Measurements from ENCODE around the gene POLK. TPM values are rescaled to one million over a fixed set of nuclear protein-coding genes. Genes with fewer than 3 reads are reported as not detected.
"Not testable (repeated sequence)": the region's sequence is repeated elsewhere in the genome, so short reads cannot be mapped to it uniquely, and the experiment has no call there.

Gene POLK
- total RNA-seq, 2 donors from 2014 or later = 18.8 to 33.5 TPM

- Histone ChIP-seq H3K36me3 (replicated peaks in 1 of 2; ENCODE audit: insufficient read depth in 1 of 2, low read depth in 2 of 2) (no peaks in the 10 kb centered on the region), H3K27ac (no peak overlapping the region), H3K9me3 (no peaks in the 10 kb centered on the region), H3K4me3 (no peak overlapping the region), H3K27me3 (no peaks in the 10 kb centered on the region), H3K4me1 (no peaks in the 10 kb centered on the region)
- TF ChIP-seq CTCF (IDR thresholded peaks at IDR 0.05) = no peak
- TF ChIP-seq POLR2A (IDR thresholded peaks at IDR 0.05) = no peak
- DNase-seq (no peak), ATAC-seq (no peak)
- intact Hi-C loops (cut with DNase I) = no loop called here
Measured at GRCh38 chr5:75603371-75603770, 91.7 kb downstream of the POLK start.

DNA sequence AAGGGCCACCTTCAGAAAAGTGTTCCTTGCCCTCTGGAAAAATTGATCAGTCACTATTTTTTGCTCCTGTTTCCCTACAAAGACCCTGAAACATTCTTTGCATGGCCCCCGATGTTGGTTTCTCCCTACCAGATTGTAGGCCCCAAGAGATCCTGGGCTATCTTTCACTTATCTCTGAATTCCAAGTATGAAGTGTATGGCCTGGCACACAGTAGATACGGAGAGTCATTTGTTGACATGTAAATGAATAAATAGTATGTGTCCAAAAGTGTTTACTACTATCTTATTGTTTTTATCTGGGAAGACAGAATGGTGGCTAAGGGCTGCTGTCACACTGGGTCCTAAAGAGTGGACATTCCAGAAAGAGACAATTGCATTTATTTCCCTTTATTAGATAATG, 92.1 kb downstream of the POLK start:
- no peaks in the 10 kb centered on the region for H3K4me1 ChIP-seq
- intact Hi-C loops (cut with DNase I) = no loop called here
- no peak for DNase-seq
- WGBS, 2 donors = 87 to 91% methylated on average over 2 of the region's 2 CpGs
- TF ChIP-seq CTCF (IDR thresholded peaks at IDR 0.05) (no peak), POLR2A (IDR thresholded peaks at IDR 0.05) (no peak)
- H3K27ac ChIP-seq = no peak overlapping the region
- no peaks in the 10 kb centered on the region for H3K36me3 ChIP-seq (replicated peaks in 1 of 2; ENCODE audit: insufficient read depth in 1 of 2, low read depth in 2 of 2)
- H3K27me3 ChIP-seq = no peaks in the 10 kb centered on the region
- no peaks in the 10 kb centered on the region for H3K9me3 ChIP-seq
- H3K4me3 ChIP-seq = no peak overlapping the region
- no peak for ATAC-seq

GRCh38 chr5:75607341-75607740, 95.7 kb downstream of the POLK start:
- DNase-seq; H3K36me3 ChIP-seq (replicated peaks in 1 of 2; ENCODE audit: insufficient read depth in 1 of 2, low read depth in 2 of 2); H3K27ac ChIP-seq; H3K4me3 ChIP-seq; H3K27me3 ChIP-seq; H3K9me3 ChIP-seq; ATAC-seq; intact Hi-C loops (cut with DNase I): not testable (repeated sequence)
- 84 to 91% methylated on average over 5 of the region's 5 CpGs for WGBS, 2 donors
- peaks cover 17% of the 10 kb centered on the region for H3K4me1 ChIP-seq

GRCh38 chr5:75608870-75609269, 97.2 kb downstream of the POLK start:
- H3K4me1 ChIP-seq = peaks cover 17% of the 10 kb centered on the region
- H3K27me3 ChIP-seq = no peaks in the 10 kb centered on the region
- ATAC-seq (no peak), DNase-seq (no peak)
- intact Hi-C loops (cut with DNase I) = no loop called here
- WGBS, 2 donors = 88 to 92% methylated on average over 1 of the region's 1 CpG
- no peak for TF ChIP-seq POLR2A (IDR thresholded peaks at IDR 0.05)
- TF ChIP-seq CTCF (IDR thresholded peaks at IDR 0.05) = no peak
- H3K4me3 ChIP-seq = no peak overlapping the region
- H3K36me3 ChIP-seq (replicated peaks in 1 of 2; ENCODE audit: insufficient read depth in 1 of 2, low read depth in 2 of 2) = no peaks in the 10 kb centered on the region
- no peaks in the 10 kb centered on the region for H3K9me3 ChIP-seq
- no peak overlapping the region for H3K27ac ChIP-seq

- Histone ChIP-seq H3K4me1 (peaks cover 17% of the 10 kb centered on the region), H3K36me3 (replicated peaks in 1 of 2; ENCODE audit: insufficient read depth in 1 of 2, low read depth in 2 of 2) (no peaks in the 10 kb centered on the region), H3K4me3 (no peak overlapping the region), H3K9me3 (no peaks in the 10 kb centered on the region), H3K27ac (no peak overlapping the region), H3K27me3 (no peaks in the 10 kb centered on the region)
- intact Hi-C loops (cut with DNase I) = no loop called here
- DNase-seq (no peak), ATAC-seq (no peak)
- TF ChIP-seq POLR2A (IDR thresholded peaks at IDR 0.05) (no peak), CTCF (IDR thresholded peaks at IDR 0.05) (no peak)
- WGBS, 2 donors = 89 to 94% methylated on average over 5 of the region's 5 CpGs
Measured at GRCh38 chr5:75610201-75610600, 98.5 kb downstream of the POLK start.

DNA sequence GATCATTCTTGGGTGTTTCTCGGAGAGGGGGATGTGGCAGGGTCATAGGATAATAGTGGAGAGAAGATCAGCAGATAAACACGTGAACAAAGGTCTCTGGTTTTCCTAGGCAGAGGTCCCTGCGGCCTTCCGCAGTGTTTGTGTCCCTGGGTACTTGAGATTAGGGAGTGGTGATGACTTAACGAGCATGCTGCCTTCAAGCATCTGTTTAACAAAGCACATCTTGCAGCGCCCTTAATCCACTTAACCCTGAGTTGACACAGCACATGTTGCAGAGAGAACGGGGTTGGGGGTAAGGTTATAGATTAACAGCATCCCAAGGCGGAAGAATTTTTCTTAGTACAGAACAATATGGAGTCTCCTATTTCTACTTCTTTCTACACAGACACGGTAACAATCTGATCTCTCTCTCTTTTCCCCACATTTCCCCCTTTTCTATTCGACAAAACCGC, 99.2 kb downstream of the POLK start:
- ATAC-seq = peak; percentile 38

More for the DNA sequence above, 99.2 kb downstream of the POLK start:
- peaks cover 17% of the 10 kb centered on the region for H3K4me1 ChIP-seq
- DNase-seq = peak in 1 of 4 donors; percentile 11
- peak overlapping the region; percentile 16 to 63 for H3K4me3 ChIP-seq
- intact Hi-C loops (cut with DNase I); H3K27me3 ChIP-seq; H3K9me3 ChIP-seq; H3K36me3 ChIP-seq (replicated peaks in 1 of 2; ENCODE audit: insufficient read depth in 1 of 2, low read depth in 2 of 2): not testable (repeated sequence)
- WGBS, 2 donors = 7% methylated on average over 11 of the region's 11 CpGs
- H3K27ac ChIP-seq = peak overlapping the region in 1 of 4 donors; percentile 63

Data from body of pancreas (tissue), 4 donors.